ENCODE results near the gene TTC24.

- TF ChIP-seq CTCF (IDR thresholded peaks at IDR 0.05) = no peak
- no peak for TF ChIP-seq ZFX (IDR thresholded peaks at IDR 0.05; ENCODE audit: borderline replicate concordance)
Observed at GRCh38 chr1:156538711-156539440, 40.6 kb upstream of the TTC24 start.
